Measurements from ENCODE around the gene BAIAP2. TPM values are rescaled to one million over a fixed set of nuclear protein-coding genes. Genes with fewer than 3 reads are reported as not detected.

The BAIAP2 gene, protein sequence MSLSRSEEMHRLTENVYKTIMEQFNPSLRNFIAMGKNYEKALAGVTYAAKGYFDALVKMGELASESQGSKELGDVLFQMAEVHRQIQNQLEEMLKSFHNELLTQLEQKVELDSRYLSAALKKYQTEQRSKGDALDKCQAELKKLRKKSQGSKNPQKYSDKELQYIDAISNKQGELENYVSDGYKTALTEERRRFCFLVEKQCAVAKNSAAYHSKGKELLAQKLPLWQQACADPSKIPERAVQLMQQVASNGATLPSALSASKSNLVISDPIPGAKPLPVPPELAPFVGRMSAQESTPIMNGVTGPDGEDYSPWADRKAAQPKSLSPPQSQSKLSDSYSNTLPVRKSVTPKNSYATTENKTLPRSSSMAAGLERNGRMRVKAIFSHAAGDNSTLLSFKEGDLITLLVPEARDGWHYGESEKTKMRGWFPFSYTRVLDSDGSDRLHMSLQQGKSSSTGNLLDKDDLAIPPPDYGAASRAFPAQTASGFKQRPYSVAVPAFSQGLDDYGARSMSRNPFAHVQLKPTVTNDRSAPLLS
- total RNA-seq (2022; extraction: Qiagen RNA extraction) = 123 to 150 TPM (median 144 TPM) in 5 replicates

DNA sequence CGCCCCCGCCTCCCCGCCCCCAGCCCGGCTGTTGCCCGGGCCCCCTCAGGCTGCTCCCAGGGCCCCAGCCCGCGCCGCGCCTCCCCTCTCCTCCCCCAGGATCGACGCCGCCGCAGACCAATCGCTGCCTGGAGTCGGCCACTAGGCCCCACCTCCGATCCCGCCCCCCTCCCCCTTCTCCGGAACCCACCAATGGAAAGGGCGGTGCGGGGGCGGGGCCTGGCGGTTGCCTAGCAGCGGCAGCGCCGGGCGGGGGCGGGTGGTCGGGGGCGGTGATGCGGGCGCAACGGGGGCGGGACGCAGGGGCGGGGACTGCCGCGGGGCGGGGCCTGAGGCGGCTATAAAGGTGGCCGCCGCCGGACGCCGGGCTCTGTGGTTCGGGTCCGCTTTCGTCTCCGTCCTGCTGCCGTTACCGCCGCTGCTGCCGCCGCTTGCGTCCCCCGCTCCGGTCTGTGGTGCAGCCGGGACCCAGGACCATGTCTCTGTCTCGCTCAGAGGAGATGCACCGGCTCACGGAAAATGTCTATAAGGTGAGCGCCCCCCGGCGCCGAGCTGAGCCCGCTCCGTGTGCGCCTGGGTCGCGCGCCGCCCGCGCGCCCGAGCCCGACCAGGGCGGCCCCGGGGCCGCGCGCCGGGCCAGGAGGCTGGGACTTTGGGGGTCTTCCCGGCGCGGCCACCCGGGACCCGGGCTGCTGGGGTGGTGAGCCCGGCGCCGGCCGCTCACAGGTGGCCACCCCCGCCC is at the start of gene BAIAP2:
Gene BAIAP2, plus strand, starts transcription at position 373 of the 742 bp plus-strand sequence. Its CDS starts 104 bp downstream, at position 477.

DNA sequence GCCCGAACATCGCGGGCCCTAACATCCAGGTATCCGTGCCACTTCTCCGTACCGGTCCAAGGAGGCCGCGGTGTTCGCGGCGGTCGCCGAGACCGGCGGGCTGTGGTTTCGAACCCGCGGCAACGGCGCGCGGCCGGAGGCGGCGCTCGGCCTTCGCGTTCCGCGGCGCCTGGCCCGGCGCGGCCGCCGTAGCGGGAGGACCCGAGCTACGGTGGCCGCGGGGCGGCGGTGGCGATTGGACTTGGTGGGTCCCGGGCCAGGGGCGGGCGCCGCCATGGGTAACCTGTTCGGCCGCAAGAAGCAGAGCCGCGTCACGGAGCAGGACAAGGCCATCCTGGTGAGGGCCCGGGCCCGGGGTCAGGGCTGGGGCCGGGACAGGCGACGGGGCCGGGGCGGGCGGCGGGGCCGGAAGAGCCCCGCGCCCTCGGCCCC is 43.3 kb upstream of the BAIAP2 start, which contains the start of gene CHMP6:
Gene CHMP6, plus strand, starts transcription at position 197 of the 432 bp plus-strand sequence. Its CDS starts 78 bp downstream, at position 275.

DNA sequence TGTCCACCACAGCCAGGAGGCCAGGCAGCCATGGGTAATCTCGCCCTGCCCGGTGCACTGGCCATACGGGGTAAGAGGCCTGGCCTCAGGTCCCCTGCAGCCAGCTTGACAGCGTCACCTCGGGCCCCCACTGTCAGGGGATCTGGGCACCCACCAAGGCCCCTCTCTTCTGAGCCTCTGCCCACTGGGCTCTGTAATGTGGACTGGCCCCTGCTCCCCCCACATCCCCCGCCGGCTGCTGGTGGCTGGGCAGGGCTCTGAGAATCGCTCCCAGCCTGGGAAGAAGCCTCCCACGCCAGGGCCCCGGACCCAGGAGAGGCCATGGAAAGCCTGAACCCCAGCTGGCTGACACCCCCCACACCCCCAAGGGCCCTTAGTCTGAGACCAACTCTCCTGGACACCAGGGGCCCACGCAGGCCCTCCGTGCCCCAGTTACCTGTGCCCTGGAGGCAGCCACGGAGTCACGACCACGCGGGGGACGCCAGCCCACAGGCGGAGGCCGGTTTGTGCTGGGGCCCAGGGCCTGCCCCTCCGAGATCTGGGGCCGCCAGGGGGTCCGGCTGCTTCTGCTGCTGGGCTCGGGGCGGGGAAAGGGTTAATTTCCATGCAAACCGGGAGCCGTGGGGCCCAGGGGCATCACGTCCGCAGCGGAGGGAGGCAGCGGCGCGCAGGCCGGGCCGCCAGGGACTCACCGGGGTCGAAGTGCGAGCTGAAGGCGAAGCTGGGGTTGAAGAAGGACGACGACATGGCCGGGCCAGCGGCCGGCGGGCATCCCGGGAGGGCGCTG is 130.5 kb downstream of the BAIAP2 start, which contains the start of gene PVALEF:
Gene PVALEF, plus strand, starts transcription at position 262 of the 787 bp plus-strand sequence. CDS start 15,720 bp downstream, outside the sequence.

DNA sequence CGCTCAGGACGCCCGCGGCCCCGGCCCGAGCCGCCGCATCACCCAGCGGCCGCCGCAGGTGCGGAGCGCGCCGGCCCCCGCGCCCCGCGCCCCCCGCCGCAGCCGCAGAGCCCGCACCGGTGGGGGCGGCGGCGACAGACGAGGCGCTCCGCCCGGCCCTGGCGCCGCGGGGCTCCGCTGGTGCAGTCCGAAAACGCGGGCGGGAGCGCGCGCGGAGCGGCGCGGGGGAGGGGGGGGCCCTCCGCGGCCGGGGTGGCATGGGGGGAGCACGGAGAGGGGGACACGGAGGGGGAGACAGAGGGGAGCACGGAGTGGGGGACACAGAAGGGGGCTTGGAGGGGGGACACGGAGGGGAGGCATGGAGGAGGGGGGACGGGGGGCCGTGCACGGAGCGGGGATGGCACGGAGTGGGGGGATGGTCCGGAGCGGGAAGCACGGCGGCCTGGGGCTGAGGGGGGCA is 131.1 kb downstream of the BAIAP2 start, which contains the start of gene AATK:
Gene AATK, minus strand, starts transcription at position 189 of the 460 bp plus-strand sequence. CDS start 229 bp downstream, outside the sequence.

Other genes with a start within 250 kb of the BAIAP2 start
- 32.3 to 38.7 TPM (median 36.4 TPM) in 5 replicates for gene CHMP6, start 43.3 kb upstream of the BAIAP2 start, total RNA-seq (2022; extraction: Qiagen RNA extraction)
- not detected in 5 replicates for gene PVALEF, start 130.4 kb downstream of the BAIAP2 start, total RNA-seq (2022; extraction: Qiagen RNA extraction)
- 0.40 to 0.85 TPM (median 0.55 TPM) in 5 replicates for gene AATK, start 131.1 kb downstream of the BAIAP2 start, total RNA-seq (2022; extraction: Qiagen RNA extraction)
- 6.5 to 9.7 TPM (median 8.0 TPM) in 5 replicates for gene CEP131, start 187.8 kb downstream of the BAIAP2 start, total RNA-seq (2022; extraction: Qiagen RNA extraction)
- gene TEPSIN, start 203.9 kb downstream of the BAIAP2 start, total RNA-seq (2022; extraction: Qiagen RNA extraction) = 16.8 to 29.6 TPM (median 28.7 TPM) in 5 replicates
- 82.9 to 251 TPM (median 214 TPM) in 5 replicates for gene NDUFAF8, start 204.2 kb downstream of the BAIAP2 start, total RNA-seq (2022; extraction: Qiagen RNA extraction)

Data from A549 treated with AZD2906 at 1 μM for 4 hours (cell line).